Sigmoid colon (tissue), 4 donors: ENCODE data around the gene GNG3.

ENCODE experiments used
- CTCF ChIP-seq, 4 experiments: fragments of 450-650 bp in 3 of 4; fragments of 200-600 bp in 1 of 4; IDR thresholded peaks; one replicate each; pipeline ENCODE4 v1.5.1; 2016 to 2019; ENCODE audit warnings: antibody characterized with exemption in 4 of 4, mild to moderate bottlenecking in 3 of 4, moderate library complexity in 2 of 4
- POLR2A ChIP-seq, 2 donors: fragments of 450-650 bp; IDR thresholded peaks; one replicate each; pipeline ENCODE4 v1.6.1; 2016; ENCODE audit warnings: antibody characterized with exemption in 2 of 2, mild to moderate bottlenecking in 2 of 2, moderate library complexity in 2 of 2
- POLR2AphosphoS5 ChIP-seq, 4 donors: sonication (generic); formaldehyde crosslinking; IDR thresholded peaks; one replicate each; pipeline ENCODE4 v1.6.1; 2017; ENCODE audit warnings: antibody characterized with exemption in 4 of 4

- peak in 1 of 4 experiments; percentile 9 for TF ChIP-seq CTCF (IDR thresholded peaks at IDR 0.05)
- peak; percentile 76 to 87 for TF ChIP-seq POLR2A (IDR thresholded peaks at IDR 0.05)
- peak; percentile 67 to 98 (median 84) for TF ChIP-seq POLR2AphosphoS5 (IDR thresholded peaks at IDR 0.05)
Observed at GRCh38 chr11:62753736-62754603, 46.5 kb downstream of the GNG3 start, which contains the start of gene ZBTB3.
